Sigmoid colon (tissue), 7 donors: ENCODE measurements around the gene LAPTM4A. TPM values are rescaled to one million over a fixed set of nuclear protein-coding genes. Genes with fewer than 3 reads are reported as not detected.

Experiments
- DNase-seq: peaks from one replicate; pipeline ENCODE4 v3.0.0-alpha.2; 2019
- H3K27ac ChIP-seq, 4 donors: fragments of 200-600 bp; sonication (generic); one replicate each; pipeline ENCODE4 v1.5.1; 2016 to 2019; ENCODE audit warnings: mild to moderate bottlenecking in 1 of 4
- H3K27me3 ChIP-seq, 3 donors: fragments of 200-600 bp; sonication (generic); one replicate each; pipeline ENCODE4 v1.5.1; 2019; ENCODE audit warnings: mild to moderate bottlenecking in 1 of 3
- H3K36me3 ChIP-seq, 4 donors: fragments of 200-600 bp; sonication (generic); one replicate each; pipeline ENCODE4 v1.5.1; 2016 to 2019
- H3K4me1 ChIP-seq, 4 donors: fragments of 200-600 bp; sonication (generic); one replicate each; pipeline ENCODE4 v1.5.1; 2017 to 2019
- H3K4me3 ChIP-seq, 4 donors: fragments of 200-600 bp; sonication (generic); one replicate each; pipeline ENCODE4 v1.5.1; 2017 to 2019; ENCODE audit warnings: mild to moderate bottlenecking in 2 of 4, moderate library complexity in 1 of 4
- H3K9me3 ChIP-seq, 4 donors: fragments of 200-600 bp in 3 of 4; sonication (generic) in 3 of 4; one replicate each; pipeline versions ENCODE4 v1.5.1 to v1.6.1; 2013 to 2019
- EP300 ChIP-seq, 4 donors: sonication (generic); formaldehyde crosslinking; IDR thresholded peaks; one replicate each; pipeline ENCODE4 v1.6.1; 2017; ENCODE audit warnings: antibody characterized with exemption in 4 of 4
- POLR2A ChIP-seq, 2 donors: fragments of 450-650 bp; IDR thresholded peaks; one replicate each; pipeline ENCODE4 v1.6.1; 2016; ENCODE audit warnings: antibody characterized with exemption in 2 of 2, mild to moderate bottlenecking in 2 of 2, moderate library complexity in 2 of 2
- POLR2AphosphoS5 ChIP-seq, 4 donors: sonication (generic); formaldehyde crosslinking; IDR thresholded peaks; one replicate each; pipeline ENCODE4 v1.6.1; 2017; ENCODE audit warnings: antibody characterized with exemption in 4 of 4
- WGBS, 2 donors: extraction: QIAGEN DNeasy Blood & Tissue Kit; methylation state at CpG; one replicate each; pipeline ENCODE4 v1.1.7; 2013; 5-methylcytosine and 5-hydroxymethylcytosine counted together
- intact Hi-C: fragments of 100-400 bp; cut with DNase I; formaldehyde crosslinking; loops from one replicate; pipeline ENCODE4 v1.15.1; 2023
- polyA plus RNA-seq, 3 donors: library from polyadenylated mRNA; stranded (reverse); fragments of 200-250 nt; gene quantifications; one replicate each; pipeline ENCODE4 v1.2.3, GENCODE V29; 2013
- total RNA-seq, 4 donors: library from RNA; depleted of rRNA; stranded (reverse); fragments of >200 nt; gene quantifications; one replicate each; pipeline ENCODE4 v1.1.0, GENCODE V29; 2016
- TF ChIP-seq, protein P1 (sequence below), 4 experiments: fragments of 450-650 bp in 3 of 4; fragments of 200-600 bp in 1 of 4; IDR thresholded peaks; one replicate each; pipeline ENCODE4 v1.5.1; 2016 to 2019; ENCODE audit warnings: antibody characterized with exemption in 4 of 4, mild to moderate bottlenecking in 3 of 4, moderate library complexity in 2 of 4
- donor health status: healthy with polysubstance abuse.
- donor health status: Bipolar disorder and iron deficiency.
- donor health status: healthy.

LAPTM4A gene
- total RNA-seq (100 to 1,000 TPM; 181 to 246 (median 227) TPM), polyA plus RNA-seq (100 to 1,000 TPM in 1 of 3 donors, 10 to 100 TPM in 2; 59.2 to 192 (median 62.5) TPM)

DNA sequence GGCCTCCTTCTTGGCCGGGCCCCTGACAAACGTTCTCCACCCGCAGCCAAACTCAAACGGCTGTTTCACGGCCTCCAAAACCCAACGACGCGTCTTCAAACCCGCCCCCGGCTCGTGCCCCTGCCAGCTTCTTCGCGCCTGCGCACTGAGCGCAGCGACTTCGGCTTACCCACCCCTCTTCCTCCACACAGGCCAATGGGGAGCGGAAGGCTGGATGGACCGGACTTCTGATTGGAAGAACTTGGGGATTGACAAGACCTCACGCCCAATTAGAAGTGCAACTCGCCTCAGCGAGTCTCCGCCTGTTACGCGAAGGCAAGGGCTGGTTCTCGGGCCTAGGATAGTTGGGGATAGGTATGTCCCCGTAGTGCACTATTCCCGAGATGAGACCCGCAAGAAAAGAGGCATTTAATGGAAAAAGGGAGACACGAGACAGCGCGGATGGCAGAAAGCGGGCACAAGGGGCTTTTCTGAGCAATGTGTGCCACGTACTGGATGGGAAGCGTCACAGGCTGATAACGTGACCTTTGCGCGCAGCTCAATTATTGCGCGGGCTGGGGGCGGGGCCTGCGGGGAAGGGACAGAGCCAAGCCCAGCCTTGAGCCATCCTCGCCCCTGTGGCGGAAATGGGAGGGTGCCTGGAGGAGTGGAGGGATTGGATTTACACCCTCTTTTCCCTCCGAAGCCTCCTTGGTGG is at the start of gene LAPTM4A:
TSS of gene LAPTM4A (minus strand) at position 97 of the 697 bp plus-strand sequence. CDS start 108 bp downstream, outside the sequence.
- H3K4me3 ChIP-seq = peak within 1 kb of the TSS; percentile 55 to 91 (median 82)
- no peaks in the 10 kb centered on the region for H3K9me3 ChIP-seq
- peaks cover 0 to 37% (median 26%) of the 10 kb centered on the region in 4 donors for H3K4me1 ChIP-seq
- WGBS, 2 donors = 0% methylated on average over 45 of the region's 45 CpGs
- no peaks in the 10 kb centered on the region for H3K36me3 ChIP-seq
- TF ChIP-seq, protein P1, sequence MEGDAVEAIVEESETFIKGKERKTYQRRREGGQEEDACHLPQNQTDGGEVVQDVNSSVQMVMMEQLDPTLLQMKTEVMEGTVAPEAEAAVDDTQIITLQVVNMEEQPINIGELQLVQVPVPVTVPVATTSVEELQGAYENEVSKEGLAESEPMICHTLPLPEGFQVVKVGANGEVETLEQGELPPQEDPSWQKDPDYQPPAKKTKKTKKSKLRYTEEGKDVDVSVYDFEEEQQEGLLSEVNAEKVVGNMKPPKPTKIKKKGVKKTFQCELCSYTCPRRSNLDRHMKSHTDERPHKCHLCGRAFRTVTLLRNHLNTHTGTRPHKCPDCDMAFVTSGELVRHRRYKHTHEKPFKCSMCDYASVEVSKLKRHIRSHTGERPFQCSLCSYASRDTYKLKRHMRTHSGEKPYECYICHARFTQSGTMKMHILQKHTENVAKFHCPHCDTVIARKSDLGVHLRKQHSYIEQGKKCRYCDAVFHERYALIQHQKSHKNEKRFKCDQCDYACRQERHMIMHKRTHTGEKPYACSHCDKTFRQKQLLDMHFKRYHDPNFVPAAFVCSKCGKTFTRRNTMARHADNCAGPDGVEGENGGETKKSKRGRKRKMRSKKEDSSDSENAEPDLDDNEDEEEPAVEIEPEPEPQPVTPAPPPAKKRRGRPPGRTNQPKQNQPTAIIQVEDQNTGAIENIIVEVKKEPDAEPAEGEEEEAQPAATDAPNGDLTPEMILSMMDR (IDR thresholded peaks at IDR 0.05) = peak in 1 of 4 experiments; percentile 44
- TF ChIP-seq POLR2AphosphoS5 (IDR thresholded peaks at IDR 0.05) (peak; percentile 97 to 99 (median 98)), POLR2A (IDR thresholded peaks at IDR 0.05) (peak; percentile 91 to 98), EP300 (IDR thresholded peaks at IDR 0.05) (peak in 1 of 4 donors; percentile 61)
- intact Hi-C loops = loop anchor here (5.0 kb wide), 2 partner anchors 149 to 694 kb away; partner anchors contain the start of genes OSR1 and TTC32
- H3K27ac ChIP-seq = peak within 1 kb of the TSS; percentile 95 to 99 (median 98)
- H3K27me3 ChIP-seq = no peaks in the 10 kb centered on the region
- peak; percentile 100 for DNase-seq

DNA sequence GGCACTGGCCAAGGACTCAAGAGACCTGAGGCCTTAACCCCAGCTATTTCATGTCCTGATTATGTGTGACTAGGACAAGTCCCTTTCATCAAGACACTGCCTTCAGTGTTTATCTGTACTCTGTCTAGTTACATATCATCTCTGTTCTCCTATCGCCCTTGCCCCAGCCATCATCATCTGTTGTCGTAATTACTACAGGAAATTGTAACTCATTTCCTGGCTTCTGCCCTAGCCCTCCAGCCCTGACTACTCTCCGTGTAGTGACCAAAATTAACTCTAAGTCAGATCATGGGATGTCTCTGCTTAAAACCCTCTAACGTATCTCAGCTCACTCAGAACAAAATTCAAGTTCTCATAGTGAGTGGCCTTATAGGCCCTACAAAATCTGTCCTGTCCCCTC is 49.3 kb upstream of the LAPTM4A start:
- no peak overlapping the region for H3K4me3 ChIP-seq
- TF ChIP-seq POLR2AphosphoS5 (IDR thresholded peaks at IDR 0.05) (no peak), POLR2A (IDR thresholded peaks at IDR 0.05) (no peak), EP300 (IDR thresholded peaks at IDR 0.05) (no peak)
- TF ChIP-seq, protein P1 (IDR thresholded peaks at IDR 0.05) = no peak
- no peaks in the 10 kb centered on the region for H3K36me3 ChIP-seq
- H3K4me1 ChIP-seq = peaks cover 0 to 8% (median 0%) of the 10 kb centered on the region in 4 donors
- intact Hi-C loops = no loop called here
- no peak overlapping the region for H3K27ac ChIP-seq
- H3K27me3 ChIP-seq = peaks cover 0 to 3% (median 1%) of the 10 kb centered on the region in 3 donors
- no peak for DNase-seq
- peaks cover 0 to 4% (median 0%) of the 10 kb centered on the region in 4 donors for H3K9me3 ChIP-seq
- 85 to 89% methylated on average over 4 of the region's 4 CpGs for WGBS, 2 donors

DNA sequence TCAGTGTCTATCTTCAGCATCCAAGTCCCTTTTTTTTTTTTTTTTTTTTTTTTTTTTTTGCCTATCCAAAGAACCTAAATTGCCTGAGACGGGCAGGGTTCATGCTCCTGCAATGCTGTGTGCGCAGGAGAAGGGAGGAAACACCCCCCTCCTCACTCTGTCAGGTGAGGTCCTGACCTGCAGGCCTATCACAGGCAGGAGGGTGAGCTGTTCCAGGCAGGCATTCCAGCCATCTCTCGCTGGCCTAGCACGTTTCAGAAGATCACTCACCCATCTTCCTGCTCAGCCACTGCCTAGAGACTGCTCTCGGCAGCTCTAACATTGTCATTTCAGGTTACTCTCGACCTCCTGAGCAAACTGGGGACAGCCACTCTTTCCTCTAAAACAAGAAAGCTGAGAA is 48.4 kb upstream of the LAPTM4A start:
- Histone ChIP-seq H3K27me3 (no peaks in the 10 kb centered on the region), H3K4me3 (no peak overlapping the region), H3K27ac (no peak overlapping the region), H3K36me3 (no peaks in the 10 kb centered on the region), H3K9me3 (peaks cover 0 to 4% (median 0%) of the 10 kb centered on the region in 4 donors), H3K4me1 (peaks cover 0 to 8% (median 0%) of the 10 kb centered on the region in 4 donors)
- no peak for DNase-seq
- intact Hi-C loops = loop anchor here (5.0 kb wide), 2 partner anchors 142 to 197 kb away; partner anchors contain the start of gene TTC32
- WGBS, 2 donors = 89 to 90% methylated on average over 6 of the region's 6 CpGs
- TF ChIP-seq EP300 (IDR thresholded peaks at IDR 0.05) (no peak), POLR2AphosphoS5 (IDR thresholded peaks at IDR 0.05) (no peak), POLR2A (IDR thresholded peaks at IDR 0.05) (no peak)
- TF ChIP-seq, protein P1 (IDR thresholded peaks at IDR 0.05) = no peak

DNA sequence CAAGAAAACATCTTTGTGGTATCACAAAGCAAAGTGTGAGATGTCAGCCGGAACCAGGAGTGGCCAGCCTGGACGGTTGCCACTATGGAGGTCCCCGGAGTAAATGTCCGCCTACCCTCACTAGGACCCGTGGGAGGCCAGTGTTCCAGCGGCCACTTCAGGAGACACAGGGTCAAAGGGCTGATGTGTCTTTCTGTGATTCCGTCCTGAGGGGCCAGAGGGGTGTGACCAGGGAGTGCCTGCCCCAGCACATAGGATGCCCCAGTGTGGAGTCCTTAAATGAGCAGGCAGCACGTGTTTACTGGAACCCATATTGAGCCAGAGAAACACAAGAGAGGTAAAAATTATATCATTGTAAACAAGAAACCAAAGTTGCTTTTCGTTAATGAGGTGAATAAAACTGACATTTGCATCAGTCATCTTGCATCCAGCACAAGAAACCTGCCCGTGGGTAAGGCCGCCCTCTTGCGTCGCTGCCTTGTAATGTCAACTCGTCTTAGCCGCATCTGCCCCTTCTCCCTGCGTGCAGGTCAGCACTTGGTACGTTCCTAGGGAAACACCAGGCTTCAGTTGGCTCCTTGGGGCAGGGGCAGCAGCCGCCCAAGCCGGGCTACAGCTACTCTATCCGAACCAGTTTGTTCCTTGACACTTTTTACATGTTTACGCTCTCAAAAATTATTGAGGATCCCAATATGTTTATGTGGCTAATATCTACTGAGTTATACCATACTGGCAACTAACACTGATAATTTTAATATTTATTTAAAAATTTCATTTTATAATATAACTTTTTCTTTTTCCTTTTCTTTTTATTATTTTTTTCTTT is 46.7 kb upstream of the LAPTM4A start:
- intact Hi-C loops = loop anchor here (1.0 to 5.0 kb wide), 3 partner anchors 83 to 196 kb away; partner anchors contain the start of gene TTC32

More for the DNA sequence above, 46.7 kb upstream of the LAPTM4A start:
- WGBS, 2 donors = 22 to 24% methylated on average over 21 of the region's 21 CpGs
- no peaks in the 10 kb centered on the region for H3K27me3 ChIP-seq
- H3K27ac ChIP-seq = no peak overlapping the region
- peak; percentile 89 for DNase-seq
- H3K4me3 ChIP-seq = no peak overlapping the region
- TF ChIP-seq, protein P1 (IDR thresholded peaks at IDR 0.05) = peak; percentile 71 to 84 (median 82)
- peak in 1 of 4 donors; percentile 9 for TF ChIP-seq POLR2AphosphoS5 (IDR thresholded peaks at IDR 0.05)
- TF ChIP-seq POLR2A (IDR thresholded peaks at IDR 0.05) = no peak
- peaks cover 0 to 4% (median 0%) of the 10 kb centered on the region in 4 donors for H3K9me3 ChIP-seq
- no peaks in the 10 kb centered on the region for H3K36me3 ChIP-seq
- H3K4me1 ChIP-seq = peaks cover 0 to 12% (median 8%) of the 10 kb centered on the region in 4 donors
